ENCODE measurements around the gene MOG. TPM values are rescaled to one million over a fixed set of nuclear protein-coding genes. Genes with fewer than 3 reads are reported as not detected.

MOG gene
- total and polyA plus RNA-seq, 2 donors (not counting 1 experiment from before 2014, with no cell fraction given): not detected

DNA sequence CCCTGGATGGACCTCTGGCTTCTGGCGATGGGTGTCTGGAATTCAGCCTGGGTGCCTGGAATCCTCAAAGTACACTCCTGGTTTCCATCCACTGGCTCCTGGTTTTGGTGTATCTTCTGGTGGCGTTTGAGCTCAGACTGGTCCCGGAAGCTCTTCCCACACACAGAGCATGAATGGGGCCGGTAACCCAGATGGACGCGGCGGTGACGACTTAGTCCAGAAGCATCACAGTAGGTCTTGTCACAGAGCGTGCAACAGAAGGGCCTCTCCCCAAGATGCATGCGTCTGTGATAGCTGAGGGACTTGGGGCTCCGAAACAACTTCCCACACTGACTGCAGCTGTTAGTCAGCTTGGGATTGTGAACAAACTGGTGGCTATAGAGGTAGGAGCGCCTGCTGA is 16.3 kb downstream of the MOG start:
- TF ChIP-seq, protein P1, sequence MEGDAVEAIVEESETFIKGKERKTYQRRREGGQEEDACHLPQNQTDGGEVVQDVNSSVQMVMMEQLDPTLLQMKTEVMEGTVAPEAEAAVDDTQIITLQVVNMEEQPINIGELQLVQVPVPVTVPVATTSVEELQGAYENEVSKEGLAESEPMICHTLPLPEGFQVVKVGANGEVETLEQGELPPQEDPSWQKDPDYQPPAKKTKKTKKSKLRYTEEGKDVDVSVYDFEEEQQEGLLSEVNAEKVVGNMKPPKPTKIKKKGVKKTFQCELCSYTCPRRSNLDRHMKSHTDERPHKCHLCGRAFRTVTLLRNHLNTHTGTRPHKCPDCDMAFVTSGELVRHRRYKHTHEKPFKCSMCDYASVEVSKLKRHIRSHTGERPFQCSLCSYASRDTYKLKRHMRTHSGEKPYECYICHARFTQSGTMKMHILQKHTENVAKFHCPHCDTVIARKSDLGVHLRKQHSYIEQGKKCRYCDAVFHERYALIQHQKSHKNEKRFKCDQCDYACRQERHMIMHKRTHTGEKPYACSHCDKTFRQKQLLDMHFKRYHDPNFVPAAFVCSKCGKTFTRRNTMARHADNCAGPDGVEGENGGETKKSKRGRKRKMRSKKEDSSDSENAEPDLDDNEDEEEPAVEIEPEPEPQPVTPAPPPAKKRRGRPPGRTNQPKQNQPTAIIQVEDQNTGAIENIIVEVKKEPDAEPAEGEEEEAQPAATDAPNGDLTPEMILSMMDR (IDR thresholded peaks at IDR 0.05): no peak
- TF ChIP-seq EZH2 (IDR thresholded peaks at IDR 0.05; ENCODE audit: borderline replicate concordance, insufficient read depth, low read depth, low read length, poor library complexity, severe bottlenecking): no peak
- no peak overlapping the region for H3K4me3 ChIP-seq (ENCODE audit: control extremely low read depth in 1 of 5, extremely low read depth in 1 of 5, insufficient read depth in 1 of 5, low read depth in 2 of 5, low read length in 4 of 5)
- H3K36me3 ChIP-seq (replicated peaks in 1 of 2; ENCODE audit: control extremely low read depth in 1 of 2, control insufficient read depth in 1 of 2, extremely low read depth in 1 of 2, insufficient read depth in 2 of 2, low read length in 1 of 2): no peaks in the 10 kb centered on the region
- peaks cover 0 to 24% (median 11%) of the 10 kb centered on the region in 4 experiments for H3K27me3 ChIP-seq (replicated peaks in 1 of 4; ENCODE audit: control extremely low read depth in 1 of 4, control insufficient read depth in 3 of 4, insufficient read depth in 4 of 4, low read length in 3 of 4)
- H3K27ac Mint-ChIP-seq: no peak overlapping the region
- no peaks in the 10 kb centered on the region for H3K9me3 ChIP-seq (ENCODE audit: control extremely low read depth in 1 of 3, control insufficient read depth in 2 of 3, insufficient read depth in 1 of 3, low read length in 2 of 3)
- CTCF ChIA-PET: interaction anchor here (1.4 to 2.2 kb wide), 2 partner anchors 18 to 20 kb away, joined by 3 to 6 read pairs; no protein-coding TSS in a partner anchor
- no peak overlapping the region for H3K4me2 ChIP-seq (replicated peaks; ENCODE audit: low read depth, low read length, poor library complexity, severe bottlenecking)
- no peaks in the 10 kb centered on the region for H3K79me2 ChIP-seq (ENCODE audit: control insufficient read depth, insufficient read depth, low read length)
- H3K9me3 Mint-ChIP-seq (ENCODE audit: insufficient read depth): no peaks in the 10 kb centered on the region
- POLR2A ChIA-PET: no interaction called here
- peaks cover 1% of the 10 kb centered on the region for H3K4me1 Mint-ChIP-seq
- H3K27ac ChIP-seq (ENCODE audit: low read length in 2 of 2): no peak overlapping the region
- no peak for DNase-seq
- H3K4me3 Mint-ChIP-seq: no peak overlapping the region
- no peaks in the 10 kb centered on the region for H3K4me1 ChIP-seq (ENCODE audit: control insufficient read depth in 2 of 2, insufficient read depth in 2 of 2, low read length in 2 of 2)
- ATAC-seq (ENCODE audit: low read depth): no peak
- no peaks in the 10 kb centered on the region for H4K20me1 ChIP-seq (ENCODE audit: control insufficient read depth, insufficient read depth, low read length, poor library complexity, severe bottlenecking)
- intact Hi-C loops (cut with micrococcal nuclease): no loop called here
- 98% methylated on average over 11 of the region's 12 CpGs for WGBS (ENCODE audit: insufficient coverage)
- H3K27me3 Mint-ChIP-seq: peaks cover 3% of the 10 kb centered on the region
- H2AFZ ChIP-seq (ENCODE audit: insufficient read depth, low read depth, low read length, poor library complexity, severe bottlenecking): no peak overlapping the region
- H3K9ac ChIP-seq (ENCODE audit: low read length): no peak overlapping the region

DNA sequence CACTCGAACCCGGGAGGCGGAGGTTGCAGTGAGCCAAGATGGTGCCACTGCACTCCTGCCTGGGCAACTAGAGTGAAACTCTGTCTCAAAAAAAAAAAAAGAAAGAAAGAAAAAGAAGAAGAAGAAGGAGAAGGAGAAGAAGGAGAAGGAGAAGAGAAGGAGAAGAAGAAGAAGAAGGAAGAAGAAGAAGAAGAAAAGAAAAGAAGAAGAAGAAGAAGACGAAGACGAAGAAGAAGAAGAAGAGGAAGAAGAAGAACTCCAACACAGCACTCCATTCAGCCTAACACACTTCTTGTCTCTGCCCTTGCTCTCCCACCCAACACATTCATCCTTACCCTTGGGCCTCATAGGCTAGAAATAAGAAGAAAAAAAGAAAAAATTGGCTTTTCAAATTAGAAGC is 17.1 kb downstream of the MOG start:
- no peak overlapping the region for H3K4me3 ChIP-seq (ENCODE audit: control extremely low read depth in 1 of 5, extremely low read depth in 1 of 5, insufficient read depth in 1 of 5, low read depth in 2 of 5, low read length in 4 of 5)
- H3K9ac ChIP-seq (ENCODE audit: low read length): no peak overlapping the region
- ATAC-seq (ENCODE audit: low read depth): no peak
- peaks cover 0 to 24% (median 11%) of the 10 kb centered on the region in 4 experiments for H3K27me3 ChIP-seq (replicated peaks in 1 of 4; ENCODE audit: control extremely low read depth in 1 of 4, control insufficient read depth in 3 of 4, insufficient read depth in 4 of 4, low read length in 3 of 4)
- 100% methylated on average over 3 of the region's 5 CpGs for WGBS (ENCODE audit: insufficient coverage)
- Mint-ChIP-seq H3K4me1 (peaks cover 4% of the 10 kb centered on the region), H3K9me3 (ENCODE audit: insufficient read depth) (no peaks in the 10 kb centered on the region), H3K27me3 (peaks cover 3% of the 10 kb centered on the region), H3K27ac (no peak overlapping the region), H3K4me3 (no peak overlapping the region)
- no peaks in the 10 kb centered on the region for H3K36me3 ChIP-seq (replicated peaks in 1 of 2; ENCODE audit: control extremely low read depth in 1 of 2, control insufficient read depth in 1 of 2, extremely low read depth in 1 of 2, insufficient read depth in 2 of 2, low read length in 1 of 2)
- no peak overlapping the region for H3K4me2 ChIP-seq (replicated peaks; ENCODE audit: low read depth, low read length, poor library complexity, severe bottlenecking)
- ChIA-PET POLR2A (no interaction called here), CTCF (interaction anchor here (2.2 kb wide), 1 partner anchor 20 kb away, joined by 11 read pairs; no protein-coding TSS in a partner anchor)
- H4K20me1 ChIP-seq (ENCODE audit: control insufficient read depth, insufficient read depth, low read length, poor library complexity, severe bottlenecking): no peaks in the 10 kb centered on the region
- no peaks in the 10 kb centered on the region for H3K79me2 ChIP-seq (ENCODE audit: control insufficient read depth, insufficient read depth, low read length)
- TF ChIP-seq, protein P1 (IDR thresholded peaks at IDR 0.05): no peak
- TF ChIP-seq EZH2 (IDR thresholded peaks at IDR 0.05; ENCODE audit: borderline replicate concordance, insufficient read depth, low read depth, low read length, poor library complexity, severe bottlenecking): no peak
- no peak overlapping the region for H2AFZ ChIP-seq (ENCODE audit: insufficient read depth, low read depth, low read length, poor library complexity, severe bottlenecking)
- intact Hi-C loops (cut with micrococcal nuclease): no loop called here
- H3K27ac ChIP-seq (ENCODE audit: low read length in 2 of 2): no peak overlapping the region
- H3K9me3 ChIP-seq (ENCODE audit: control extremely low read depth in 1 of 3, control insufficient read depth in 2 of 3, insufficient read depth in 1 of 3, low read length in 2 of 3): no peaks in the 10 kb centered on the region
- no peaks in the 10 kb centered on the region for H3K4me1 ChIP-seq (ENCODE audit: control insufficient read depth in 2 of 2, insufficient read depth in 2 of 2, low read length in 2 of 2)
- DNase-seq: no peak

Data from B cell (primary cell).